DMS114 treated with DMSO at 0.1 percent for 48 hours (cell line): Measurements from ENCODE around the gene LOXL3.

Source experiments
- DNase-seq: peaks from one replicate; lab custom pipeline; 2025; ENCODE audit not compliant: unreplicated experiment; lab: John Stamatoyannopoulos, UW

The LOXL3 gene, protein sequence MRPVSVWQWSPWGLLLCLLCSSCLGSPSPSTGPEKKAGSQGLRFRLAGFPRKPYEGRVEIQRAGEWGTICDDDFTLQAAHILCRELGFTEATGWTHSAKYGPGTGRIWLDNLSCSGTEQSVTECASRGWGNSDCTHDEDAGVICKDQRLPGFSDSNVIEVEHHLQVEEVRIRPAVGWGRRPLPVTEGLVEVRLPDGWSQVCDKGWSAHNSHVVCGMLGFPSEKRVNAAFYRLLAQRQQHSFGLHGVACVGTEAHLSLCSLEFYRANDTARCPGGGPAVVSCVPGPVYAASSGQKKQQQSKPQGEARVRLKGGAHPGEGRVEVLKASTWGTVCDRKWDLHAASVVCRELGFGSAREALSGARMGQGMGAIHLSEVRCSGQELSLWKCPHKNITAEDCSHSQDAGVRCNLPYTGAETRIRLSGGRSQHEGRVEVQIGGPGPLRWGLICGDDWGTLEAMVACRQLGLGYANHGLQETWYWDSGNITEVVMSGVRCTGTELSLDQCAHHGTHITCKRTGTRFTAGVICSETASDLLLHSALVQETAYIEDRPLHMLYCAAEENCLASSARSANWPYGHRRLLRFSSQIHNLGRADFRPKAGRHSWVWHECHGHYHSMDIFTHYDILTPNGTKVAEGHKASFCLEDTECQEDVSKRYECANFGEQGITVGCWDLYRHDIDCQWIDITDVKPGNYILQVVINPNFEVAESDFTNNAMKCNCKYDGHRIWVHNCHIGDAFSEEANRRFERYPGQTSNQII

DNA sequence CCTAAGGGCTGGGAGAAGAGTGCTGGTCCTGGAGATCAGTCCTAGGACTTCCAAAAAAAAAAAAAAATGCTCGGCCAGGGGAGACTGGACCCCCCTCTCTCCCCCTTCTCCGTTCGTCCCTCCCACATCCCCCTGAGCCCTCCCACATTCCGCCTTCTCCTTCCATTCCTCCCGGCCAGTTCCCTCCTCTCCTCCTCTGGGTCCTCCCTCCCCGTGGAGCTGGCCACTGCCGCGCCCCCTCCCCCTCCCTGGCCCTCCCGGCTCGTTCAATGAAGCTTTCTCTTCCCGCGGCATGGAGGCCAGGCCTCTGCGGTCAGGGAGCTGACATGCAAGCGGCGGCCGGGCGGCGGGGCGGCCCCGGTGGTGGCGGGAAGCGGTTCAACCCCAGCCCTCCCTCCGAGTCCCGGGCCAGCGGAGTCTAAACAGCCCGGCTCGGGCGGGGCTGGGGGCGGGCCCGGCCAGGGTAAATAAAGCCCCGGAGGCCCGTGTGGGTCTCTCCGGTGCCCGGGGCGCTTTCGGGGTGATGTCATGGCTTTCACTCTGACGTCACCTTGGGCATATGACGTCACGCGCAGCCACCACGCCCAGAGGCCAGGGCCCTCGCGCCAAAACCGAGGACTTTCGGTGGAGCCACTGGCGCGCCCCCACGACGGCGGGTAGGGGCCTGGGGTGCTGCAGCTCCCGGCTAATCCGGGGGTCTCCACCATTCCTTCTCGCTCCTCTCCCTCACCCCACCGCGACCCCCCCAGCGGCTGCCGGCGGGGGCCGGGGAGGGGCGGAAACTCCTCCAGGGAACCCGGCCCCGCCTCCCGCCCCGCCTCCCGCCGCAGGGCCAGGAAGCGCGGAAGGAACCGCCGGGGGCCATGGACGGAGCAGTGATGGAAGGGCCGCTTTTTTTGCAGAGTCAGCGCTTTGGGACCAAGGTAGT lies at the start of gene LOXL3, which contains the start of gene DOK1:
TSS of gene LOXL3 (minus strand) at position 51 of the 928 bp plus-strand sequence. CDS start 1,308 bp downstream, outside the sequence.
TSS of gene DOK1 (plus strand) at position 829 of the 928 bp plus-strand sequence. CDS start at position 864, 35 bp downstream.
- peak; percentile 78 for DNase-seq

DNA sequence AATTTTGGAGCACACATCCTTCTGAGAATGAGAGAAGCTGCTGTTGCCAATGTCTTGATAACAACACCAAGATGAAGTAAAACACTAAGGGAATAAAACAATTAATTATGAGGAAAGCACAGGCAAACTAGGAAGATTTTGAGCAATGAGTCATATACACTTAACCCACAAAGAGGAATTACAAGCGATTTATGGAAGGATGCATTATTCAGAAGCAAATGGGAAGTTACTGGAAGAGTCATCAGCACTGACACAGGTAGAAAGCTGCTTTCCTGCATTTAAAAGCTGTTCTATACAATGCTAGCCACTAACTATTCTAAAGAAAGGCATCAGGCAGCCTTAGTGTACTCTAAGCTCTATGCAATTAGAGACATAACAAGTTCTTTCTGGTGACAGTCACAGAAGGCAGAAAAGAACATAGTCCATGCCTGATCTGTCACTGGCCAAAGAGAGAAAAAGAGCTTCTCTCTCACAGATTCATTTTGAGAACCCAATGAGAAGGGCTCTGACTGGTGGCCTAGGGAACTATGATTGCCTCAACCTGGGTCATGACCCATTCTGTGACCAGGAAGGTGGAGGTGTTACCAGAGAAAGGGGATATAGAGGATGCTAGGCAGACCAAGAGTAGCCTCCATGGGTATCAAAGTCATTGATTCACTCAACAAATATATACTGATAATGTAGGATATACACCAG lies 49.0 kb upstream of the LOXL3 start:
- DNase-seq, result no peak

DNA sequence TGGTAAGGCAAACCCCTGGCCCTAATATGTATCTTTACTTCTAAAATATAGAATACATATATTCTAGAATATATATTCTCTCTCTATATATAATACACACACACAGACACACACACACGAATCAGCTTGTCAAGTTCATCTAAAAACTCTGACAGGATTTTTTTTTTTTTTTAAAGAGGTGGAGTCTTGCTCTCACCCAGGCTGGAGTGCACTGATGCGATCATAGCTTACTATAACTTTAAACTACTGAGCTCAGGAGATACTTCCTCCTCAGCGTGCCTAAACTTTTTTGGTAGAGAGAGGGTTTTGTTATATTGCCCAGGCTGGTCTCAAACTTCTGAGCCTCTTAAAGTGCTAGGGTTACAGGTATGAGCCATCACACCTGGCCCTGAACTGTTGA lies 45.9 kb upstream of the LOXL3 start:
- DNase-seq, result no peak

DNA sequence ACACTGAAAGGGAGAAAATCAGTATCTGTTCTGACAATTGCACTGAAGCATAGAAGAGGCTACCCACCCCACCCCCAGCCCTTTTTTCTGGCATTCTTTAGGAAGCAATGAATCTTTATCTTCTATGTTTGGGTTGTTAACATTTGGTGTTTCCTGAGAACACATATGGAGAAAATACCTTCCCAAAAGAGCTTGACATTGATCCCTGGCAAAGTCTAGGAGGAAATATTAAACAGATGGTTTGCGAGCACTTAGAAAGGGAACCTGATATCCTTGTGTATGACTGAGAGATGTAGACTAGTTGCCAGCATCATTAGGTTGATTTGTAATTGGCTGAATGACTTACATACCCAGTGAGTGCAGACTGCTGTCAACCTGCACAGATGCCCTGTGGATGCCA lies 43.7 kb upstream of the LOXL3 start:
- DNase-seq, result no peak

DNA sequence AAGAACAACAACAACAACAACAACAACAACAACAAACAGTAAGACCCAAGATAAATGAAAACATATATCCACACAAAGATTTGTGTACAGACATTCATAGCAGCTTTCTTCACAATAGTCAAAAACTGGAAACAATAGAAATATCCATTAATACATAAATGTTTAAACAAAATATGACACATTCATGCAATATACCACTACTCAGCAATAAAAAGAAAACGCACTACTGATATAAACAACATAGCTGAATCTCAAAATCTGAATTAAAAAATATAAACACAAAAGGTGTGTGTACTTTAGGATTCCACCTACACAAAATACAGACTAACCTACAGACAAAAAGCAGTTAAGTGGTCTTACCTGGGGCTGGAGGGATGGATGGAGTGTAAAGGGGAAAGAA lies 42.8 kb upstream of the LOXL3 start:
- no peak for DNase-seq

DNA sequence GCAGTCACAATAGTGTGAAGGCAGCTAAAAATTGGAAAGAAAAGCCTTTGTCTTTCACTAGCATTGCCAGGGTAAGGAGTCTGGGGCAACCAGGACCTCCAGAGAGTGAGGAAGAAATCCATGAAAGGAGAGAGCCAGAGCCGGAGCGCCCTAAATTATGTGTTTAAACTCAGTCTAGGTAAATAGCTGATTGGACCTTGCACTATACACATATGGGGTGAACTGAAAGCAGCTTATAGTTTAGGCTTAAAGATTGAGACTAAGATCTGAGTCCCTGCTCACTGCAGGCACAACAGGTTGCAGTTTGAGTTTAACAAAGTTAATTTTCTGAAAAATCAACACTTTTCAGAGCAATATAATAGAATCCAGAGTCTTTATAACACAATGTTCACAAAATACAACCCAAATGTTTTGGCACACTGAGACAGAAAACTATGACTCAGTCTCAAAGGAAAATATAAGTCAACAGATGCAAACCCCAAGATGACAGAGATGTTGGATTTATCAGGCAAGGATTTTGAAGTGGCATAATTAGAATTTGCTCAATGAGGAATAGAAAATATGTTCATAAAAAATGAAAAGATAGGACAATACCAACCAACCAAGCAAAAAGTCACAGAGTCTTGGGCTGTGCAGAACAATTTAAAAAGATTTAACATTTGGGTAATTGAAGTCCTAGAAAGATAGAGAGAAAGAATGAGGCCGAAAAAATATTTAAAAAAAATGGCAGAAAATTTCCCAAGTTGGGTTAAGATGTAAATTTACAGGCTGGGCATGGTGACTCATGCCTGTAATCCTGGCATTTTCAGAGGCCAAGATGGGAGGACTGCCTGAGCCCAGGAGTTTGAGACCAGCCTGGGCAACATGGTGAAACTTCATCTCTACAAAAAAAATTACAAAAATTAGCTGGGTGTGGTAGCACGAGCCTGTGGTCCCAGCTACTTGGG lies 40.4 kb upstream of the LOXL3 start:
- DNase-seq, result no peak

DNA sequence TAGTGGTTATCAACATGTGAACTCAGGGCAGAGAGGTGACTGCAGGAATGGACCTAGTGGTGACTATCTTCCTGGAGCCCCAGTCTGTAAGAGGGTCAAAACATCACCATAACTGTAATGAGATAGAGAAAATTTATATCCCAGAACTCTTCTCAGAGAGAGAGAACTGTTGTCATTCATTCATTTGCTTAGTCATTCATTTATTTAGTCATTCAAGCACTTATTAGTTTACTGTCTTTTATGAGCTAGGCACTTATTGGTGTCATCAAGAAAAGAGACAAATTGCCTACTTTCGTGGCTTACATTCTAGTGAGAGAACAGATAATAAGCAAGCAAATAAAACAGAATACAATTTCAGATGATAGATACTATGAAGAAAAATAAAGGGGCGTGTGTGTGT lies 34.9 kb upstream of the LOXL3 start:
- no peak for DNase-seq

DNA sequence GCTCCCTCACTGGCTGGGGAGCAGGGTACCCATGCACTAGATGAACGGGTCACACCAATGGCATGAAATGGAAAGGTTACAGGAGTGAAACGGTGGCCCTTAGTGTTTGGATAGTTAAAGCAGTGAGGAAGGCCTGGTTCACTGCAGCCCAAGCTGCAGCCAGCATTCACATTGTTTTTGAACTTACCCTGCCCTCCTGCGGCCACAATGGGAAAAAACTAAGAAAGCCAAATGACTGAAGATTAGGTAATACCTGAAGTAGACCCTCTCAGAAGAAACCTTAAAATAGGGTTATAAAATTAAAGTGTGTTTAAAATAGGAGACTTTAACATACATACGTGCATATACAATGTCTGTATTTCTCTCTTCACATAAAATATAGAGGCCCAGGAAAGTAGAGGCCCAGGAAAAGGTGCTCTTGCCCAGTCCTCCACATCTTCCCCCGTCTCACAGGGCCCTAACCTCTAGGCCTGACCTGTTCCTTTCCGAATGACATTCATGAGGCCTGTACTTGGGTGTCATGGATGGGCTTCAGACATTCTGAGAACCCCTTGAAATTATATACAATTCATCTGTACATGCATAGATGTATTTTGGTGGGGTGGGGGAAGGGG lies 34.0 kb upstream of the LOXL3 start:
- DNase-seq, result peak; percentile 53

DNA sequence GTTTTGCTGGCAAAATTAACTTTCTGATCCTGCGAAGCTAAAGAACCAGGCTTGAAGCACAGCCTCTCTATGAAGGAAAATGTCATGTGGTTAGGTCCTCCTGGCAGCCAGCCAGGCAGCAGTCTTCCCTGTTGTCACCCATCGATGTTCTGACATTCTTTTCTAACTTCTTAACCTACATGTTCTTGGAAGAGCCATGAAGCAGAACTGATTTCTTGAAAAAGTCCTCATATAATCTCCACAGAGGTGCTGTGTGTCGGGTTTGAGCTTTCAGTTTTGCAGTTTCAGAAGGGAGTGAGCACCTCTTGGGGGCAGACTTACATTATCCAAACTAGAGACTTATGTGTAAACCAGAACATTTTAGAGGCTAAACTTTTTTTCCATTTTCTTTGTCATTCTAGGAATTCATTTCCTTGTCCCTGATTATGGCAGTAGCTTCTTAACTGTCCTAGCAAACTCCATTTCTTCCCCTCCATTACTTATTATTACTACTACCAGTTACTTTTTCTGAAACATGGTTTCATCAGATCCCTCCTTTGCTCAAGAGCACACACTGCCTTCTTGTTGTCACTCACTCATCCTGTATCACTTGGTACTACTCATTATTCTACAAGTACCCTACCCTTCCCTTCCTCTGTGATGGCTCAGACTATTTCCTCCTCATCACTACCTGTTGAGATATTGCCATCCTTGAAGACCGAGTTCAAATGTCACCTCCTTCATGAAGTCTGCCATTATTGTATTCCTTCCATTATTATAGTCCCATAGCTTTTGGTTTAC lies 31.9 kb upstream of the LOXL3 start:
- DNase-seq, result peak; percentile 9

DNA sequence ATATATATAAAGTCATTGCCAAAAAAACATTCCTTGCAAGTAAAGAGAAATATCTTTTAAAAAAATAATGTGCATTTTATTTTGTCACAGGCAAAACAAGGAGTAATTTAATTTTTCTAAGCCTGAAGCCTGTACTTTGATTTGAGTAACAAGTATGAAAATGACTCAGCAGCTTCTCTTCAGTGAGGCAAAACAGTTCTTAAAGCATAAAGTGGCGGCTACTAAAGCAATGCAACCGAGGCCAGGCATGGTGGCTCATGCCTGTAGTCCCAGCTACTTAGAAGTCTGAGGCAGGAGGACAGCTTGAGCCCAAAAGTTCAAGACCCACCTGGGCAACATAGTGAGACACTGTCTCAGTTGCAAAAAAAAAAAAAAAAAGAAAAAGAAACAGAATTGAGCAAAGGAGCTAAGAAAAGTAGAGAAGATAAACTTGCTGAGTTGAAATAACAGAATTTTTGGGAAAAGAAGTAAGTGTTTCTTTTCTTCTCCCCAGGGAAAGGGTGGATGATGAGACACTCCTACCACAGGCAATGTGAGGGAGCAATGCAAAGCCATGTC lies 30.4 kb upstream of the LOXL3 start:
- no peak for DNase-seq

DNA sequence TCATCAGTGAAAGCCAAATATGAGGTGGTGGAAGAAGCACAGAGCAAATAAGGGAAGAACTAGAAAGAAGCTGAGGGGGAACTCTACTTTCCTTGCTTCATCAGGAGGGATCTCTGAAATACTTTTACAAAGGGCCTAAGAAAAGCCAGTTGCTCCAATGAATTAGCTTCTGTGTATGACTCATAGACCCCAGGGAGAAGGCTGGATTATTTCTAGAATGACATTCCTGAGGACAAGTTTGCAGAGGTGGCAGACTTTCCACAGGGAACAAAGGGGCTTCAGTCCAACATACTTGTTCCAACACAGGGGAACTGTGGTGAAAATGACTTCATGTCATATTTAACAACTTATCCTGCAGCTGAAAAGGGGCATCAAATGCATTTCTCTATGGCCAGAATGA lies 29.8 kb upstream of the LOXL3 start:
- DNase-seq, result no peak

DNA sequence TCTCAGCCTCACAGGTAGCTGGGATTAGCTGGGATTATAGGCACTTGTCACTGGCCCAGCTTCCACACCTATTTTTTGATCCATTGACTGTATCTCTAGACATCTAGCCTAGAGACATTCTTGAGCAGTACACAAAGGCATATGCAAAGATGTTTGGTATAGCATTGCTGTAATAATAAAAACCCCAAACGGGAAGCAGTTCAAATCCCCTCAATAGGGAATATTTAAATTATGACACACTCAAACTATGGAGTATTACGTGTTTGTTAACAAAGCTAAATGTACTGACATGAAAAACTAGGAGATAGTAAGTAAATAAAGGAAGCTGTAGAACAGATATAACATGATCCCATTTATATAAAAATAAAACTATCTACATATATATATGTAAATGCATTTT lies 28.4 kb upstream of the LOXL3 start:
- no peak for DNase-seq

DNA sequence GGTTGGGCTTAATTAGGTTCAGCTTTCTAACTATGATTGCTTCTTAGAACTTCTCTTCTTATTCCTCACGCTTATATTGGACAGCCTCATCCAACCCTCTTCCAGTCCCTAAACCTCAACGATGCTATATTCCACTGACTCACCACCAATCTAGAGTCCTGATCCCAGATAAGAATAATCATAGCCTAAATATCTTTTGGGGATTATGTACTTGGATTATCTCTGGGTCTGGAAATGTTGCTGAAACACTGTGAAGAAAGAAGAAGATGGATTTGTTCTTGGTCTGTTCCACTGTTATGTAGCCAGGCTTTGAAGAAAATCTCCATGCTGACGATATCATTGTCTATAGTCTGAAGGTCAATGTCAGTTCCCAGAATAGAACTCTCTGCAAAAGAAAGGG lies 27.7 kb upstream of the LOXL3 start:
- DNase-seq, result no peak

DNA sequence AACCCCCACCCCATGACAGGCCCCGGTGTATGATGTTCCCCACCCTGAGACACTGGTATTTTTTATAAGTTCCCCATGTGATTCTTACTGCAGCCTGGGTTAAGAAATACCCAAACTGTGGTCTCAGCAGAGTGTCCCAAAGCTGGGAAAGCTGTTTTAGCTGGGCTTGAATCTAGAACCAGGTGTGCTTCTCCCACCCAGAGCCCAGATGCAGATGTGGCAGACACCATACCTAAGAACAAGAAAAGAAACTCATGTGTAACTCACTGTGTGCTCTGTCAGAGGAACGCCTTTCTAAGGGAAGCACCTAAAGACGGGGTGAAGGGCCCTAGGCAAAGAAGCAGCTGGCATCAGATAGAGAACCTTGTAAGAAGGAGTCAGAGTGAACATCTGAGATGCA lies 24.7 kb upstream of the LOXL3 start:
- no peak for DNase-seq

DNA sequence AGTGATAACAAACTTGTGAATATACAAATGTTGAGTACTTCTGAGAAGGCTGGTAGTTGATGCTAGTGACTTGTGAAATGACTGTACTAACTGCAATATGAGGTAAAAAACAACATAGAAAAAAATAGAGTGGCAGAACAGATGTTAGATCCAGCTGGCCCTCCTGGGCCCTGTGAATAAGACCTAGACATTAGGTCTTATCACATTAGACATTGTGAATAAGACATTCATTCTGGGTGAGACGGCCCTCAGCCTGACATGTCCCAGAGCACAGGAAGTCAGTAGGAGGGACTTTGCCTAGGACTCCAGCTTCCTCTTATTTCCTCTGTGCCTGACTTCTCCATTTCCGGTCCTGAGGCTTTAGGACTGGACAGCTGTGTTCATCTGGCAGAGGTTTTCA lies 23.7 kb upstream of the LOXL3 start:
- no peak for DNase-seq

DNA sequence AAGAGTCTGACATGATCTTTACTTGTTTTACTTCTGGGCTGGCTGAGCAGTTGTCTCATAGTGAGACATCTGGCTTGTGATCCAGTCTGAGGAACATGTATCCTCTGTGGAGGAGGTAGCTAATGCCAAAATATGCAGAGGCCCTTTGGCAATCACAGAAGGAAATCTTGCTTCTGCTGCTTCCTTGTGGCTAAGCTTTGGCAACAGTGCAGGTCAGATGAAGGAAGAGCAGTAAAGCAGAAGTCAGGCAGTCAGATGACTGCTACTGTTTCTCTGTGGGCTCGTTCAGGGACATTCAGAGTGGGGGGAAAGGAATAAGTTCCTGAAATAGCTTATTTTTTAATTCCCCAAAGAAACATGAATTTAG lies 23.1 kb upstream of the LOXL3 start:
- DNase-seq, result no peak

DNA sequence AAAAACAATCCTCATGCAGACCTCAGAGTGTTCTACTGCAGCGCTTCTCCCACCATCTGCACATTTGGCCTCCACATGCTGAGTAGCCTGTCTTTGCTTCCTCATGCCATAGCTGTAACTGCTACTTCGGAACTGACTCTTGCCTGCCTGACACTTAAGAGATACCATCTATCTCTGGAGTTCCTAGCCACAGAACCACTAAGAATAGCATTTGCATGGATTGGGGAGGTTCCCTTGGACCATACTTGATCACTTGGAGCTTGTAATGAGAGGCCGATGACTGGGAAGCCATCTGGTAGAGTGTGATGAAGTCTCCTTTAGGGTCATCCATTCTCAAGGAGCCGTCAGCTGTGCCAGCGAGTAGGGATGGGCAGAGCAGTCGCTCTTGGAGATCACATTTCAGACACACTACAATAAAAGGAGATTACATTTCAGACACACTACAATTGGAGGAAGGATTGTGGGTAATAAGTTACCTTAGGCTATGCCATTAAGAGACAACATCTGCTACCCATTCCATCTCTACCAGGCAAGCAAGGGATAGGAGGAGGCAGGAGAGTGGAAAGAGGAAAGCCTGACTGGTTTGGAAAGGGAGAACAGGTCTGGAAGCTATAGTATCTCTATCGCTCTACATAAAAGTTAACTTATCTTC lies 22.6 kb upstream of the LOXL3 start:
- DNase-seq, result no peak

DNA sequence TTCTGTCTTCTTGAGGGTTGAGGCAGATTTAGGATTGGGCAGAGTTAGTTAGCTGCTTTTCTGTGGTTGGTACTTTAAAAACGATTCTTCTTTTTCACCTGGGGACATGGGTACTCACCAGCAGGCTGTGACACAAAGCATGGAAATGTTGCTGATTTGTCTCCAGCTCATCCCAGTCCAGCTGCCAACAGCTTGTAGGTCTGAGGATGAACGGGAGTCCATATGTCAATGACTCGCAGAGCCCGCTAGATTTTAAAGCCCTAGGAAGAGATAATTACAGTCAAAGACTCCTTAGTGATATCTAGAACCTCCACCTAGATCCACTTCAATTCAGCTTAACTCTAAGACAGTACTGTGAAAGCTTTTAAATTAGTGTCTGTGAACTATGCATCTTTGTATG lies 21.6 kb upstream of the LOXL3 start:
- no peak for DNase-seq
